GM12873 (cell line): ENCODE data around the gene ATXN2.
A peak's percentile ranks its signal among the peaks of the same experiment; 100 is the strongest.

Experiments used
- CTCF ChIP-seq: IDR thresholded peaks from 2 replicates; pipeline ENCODE4 v1.5.1; 2012; ENCODE audit warnings: low read depth, mild to moderate bottlenecking, moderate library complexity, low read length, control low read depth; ENCODE audit not compliant: insufficient read depth; ENCODE audit errors: missing control alignments

Gene ATXN2

GRCh38 chr12:111453071-111453989, 145.8 kb downstream of the ATXN2 start:
- TF ChIP-seq CTCF: no peak

- peak; percentile 69 for TF ChIP-seq CTCF
These were observed 147.4 kb downstream of the ATXN2 start for GRCh38 chr12:111451649-111452129.

- TF ChIP-seq CTCF: no peak
These were observed 147.9 kb downstream of the ATXN2 start for GRCh38 chr12:111451232-111451631.

GRCh38 chr12:111450676-111451075, 148.4 kb downstream of the ATXN2 start:
- no peak for TF ChIP-seq CTCF

GRCh38 chr12:111448846-111449790, 150.0 kb downstream of the ATXN2 start:
- TF ChIP-seq CTCF: no peak

GRCh38 chr12:111448266-111448830, 150.8 kb downstream of the ATXN2 start:
- TF ChIP-seq CTCF: no peak
